Dedifferentiated amniotic fluid mesenchymal stem cell (primary cell): ENCODE measurements around the gene C20orf96.
"Not testable (repeated sequence)": the region's sequence is repeated elsewhere in the genome, so short reads cannot be mapped to it uniquely, and the experiment has no call there.

ENCODE experiments used
- DNase-seq: peaks from one replicate; pipeline ENCODE4 v3.0.0-alpha.2; 2016; ENCODE audit errors: extremely low spot score

The C20orf96 gene, protein sequence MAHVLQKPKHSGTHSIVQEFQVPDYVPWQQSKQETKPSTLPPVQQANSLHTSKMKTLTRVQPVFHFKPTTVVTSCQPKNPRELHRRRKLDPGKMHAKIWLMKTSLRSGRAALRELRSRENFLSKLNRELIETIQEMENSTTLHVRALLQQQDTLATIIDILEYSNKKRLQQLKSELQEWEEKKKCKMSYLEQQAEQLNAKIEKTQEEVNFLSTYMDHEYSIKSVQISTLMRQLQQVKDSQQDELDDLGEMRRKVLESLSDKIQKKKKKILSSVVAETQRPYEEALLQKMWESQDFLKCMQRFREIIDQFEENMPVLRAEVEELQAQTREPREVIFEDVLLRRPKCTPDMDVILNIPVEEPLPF

GRCh38 chr20:290084-290831, at the start of gene C20orf96:
Gene C20orf96 (minus strand): TSS chr20:290750. CDS start chr20:290610, 140 bp downstream.
- DNase-seq: peak; percentile 92

GRCh38 chr20:336040-336439, 45.5 kb upstream of the C20orf96 start:
- DNase-seq: not testable (repeated sequence)

- DNase-seq: no peak
These were observed 44.0 kb upstream of the C20orf96 start for GRCh38 chr20:334578-334977.

GRCh38 chr20:330233-331149, 39.9 kb upstream of the C20orf96 start:
- DNase-seq: peak; percentile 58

DNA sequence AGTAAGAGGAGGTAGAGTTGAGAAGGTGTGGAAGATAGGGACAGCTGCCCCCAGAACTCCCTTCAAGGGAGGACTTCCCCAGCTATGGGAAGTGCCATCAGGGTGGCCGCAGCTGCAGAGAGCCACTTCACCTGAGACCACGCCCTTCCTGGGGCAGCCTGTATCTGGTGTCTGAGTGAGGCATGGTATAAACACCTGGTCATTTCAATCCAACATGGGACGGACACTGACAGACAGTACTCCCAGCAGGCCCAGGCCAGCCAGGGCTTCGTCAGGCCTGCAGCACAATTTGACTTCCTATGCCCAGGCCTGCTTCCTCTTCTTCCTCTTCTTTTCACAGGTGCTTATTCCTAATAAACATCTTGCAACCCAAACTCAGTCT, 39.3 kb upstream of the C20orf96 start:
- DNase-seq: no peak

DNA sequence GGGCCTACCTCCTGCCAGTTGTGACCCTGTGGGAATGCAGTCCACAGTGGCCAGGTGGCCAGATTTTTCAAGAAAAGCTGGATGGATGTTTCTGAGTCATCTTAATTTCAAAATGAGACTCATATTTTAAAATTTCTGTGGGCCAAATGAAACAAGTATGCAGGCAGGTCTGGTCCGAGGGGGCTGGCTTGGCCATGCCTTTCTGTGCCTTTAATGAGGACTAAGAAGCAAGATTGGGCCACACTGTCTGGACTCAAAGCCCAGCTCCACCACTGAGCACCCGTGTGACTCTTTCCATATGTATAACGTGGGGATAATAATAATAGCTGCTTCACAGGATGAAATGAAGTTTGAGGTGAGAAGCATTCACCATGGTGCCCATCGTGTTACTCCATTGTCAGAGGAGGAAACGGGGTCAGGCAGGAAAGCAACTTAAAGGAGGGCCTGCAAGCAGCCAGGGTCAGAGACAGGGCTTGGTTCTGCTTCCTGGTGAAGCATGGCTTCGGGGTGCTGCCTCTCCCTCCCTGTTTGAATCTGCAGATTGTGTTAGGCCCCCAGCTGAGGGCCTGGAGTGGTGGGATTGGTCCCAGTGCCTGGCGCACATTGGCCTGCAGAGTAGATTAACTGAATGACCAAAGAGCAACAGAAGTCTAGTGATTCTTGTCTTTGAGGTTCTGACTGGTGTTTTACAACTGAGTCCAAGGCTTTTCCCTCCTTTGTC, 38.6 kb upstream of the C20orf96 start:
- DNase-seq: no peak

DNA sequence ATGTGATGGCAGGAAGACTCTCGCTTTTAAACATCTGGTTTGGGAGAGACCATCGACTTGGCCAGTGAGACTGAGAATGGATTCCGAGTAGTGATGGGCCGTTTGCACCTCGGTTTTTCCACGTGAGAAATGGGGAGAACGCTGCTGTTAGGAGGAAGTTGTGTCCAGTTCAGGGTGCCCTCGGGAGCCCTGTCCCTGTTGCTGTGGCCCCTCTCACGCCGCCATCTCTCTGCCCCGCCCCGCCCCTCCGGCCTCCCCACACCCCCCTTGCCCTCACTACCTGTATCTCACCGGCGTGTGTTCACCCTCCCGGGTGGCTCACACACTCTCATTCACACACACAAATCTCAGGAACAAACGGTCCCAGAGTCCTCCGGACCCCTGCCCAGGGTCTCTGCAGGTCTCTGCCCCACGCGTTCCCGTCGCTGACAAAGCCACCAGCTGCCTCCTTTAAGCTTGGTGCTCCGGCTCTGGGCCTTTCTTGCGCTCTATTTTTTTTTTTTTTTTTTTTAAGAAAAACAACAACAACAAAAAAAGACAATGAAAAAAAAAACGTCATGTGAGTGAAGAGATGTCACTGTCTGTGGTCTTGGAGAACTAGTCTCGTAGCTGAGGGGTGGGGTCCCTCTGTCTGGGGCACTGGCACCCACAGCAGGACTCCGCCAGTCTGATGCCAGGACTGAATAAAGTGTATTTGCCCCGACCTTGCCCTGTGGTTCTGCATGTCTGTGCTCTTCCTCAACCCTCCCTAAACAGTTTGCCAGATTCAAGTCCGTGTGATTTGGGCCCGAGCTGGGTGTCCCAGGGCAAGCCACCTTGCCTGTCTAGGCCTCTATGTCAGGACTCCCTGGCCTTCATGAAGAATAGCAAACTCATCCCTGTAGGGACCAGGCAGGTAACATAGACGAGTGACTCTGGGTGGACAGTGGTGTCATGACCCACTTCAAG, 37.8 kb upstream of the C20orf96 start:
- DNase-seq: no peak

DNA sequence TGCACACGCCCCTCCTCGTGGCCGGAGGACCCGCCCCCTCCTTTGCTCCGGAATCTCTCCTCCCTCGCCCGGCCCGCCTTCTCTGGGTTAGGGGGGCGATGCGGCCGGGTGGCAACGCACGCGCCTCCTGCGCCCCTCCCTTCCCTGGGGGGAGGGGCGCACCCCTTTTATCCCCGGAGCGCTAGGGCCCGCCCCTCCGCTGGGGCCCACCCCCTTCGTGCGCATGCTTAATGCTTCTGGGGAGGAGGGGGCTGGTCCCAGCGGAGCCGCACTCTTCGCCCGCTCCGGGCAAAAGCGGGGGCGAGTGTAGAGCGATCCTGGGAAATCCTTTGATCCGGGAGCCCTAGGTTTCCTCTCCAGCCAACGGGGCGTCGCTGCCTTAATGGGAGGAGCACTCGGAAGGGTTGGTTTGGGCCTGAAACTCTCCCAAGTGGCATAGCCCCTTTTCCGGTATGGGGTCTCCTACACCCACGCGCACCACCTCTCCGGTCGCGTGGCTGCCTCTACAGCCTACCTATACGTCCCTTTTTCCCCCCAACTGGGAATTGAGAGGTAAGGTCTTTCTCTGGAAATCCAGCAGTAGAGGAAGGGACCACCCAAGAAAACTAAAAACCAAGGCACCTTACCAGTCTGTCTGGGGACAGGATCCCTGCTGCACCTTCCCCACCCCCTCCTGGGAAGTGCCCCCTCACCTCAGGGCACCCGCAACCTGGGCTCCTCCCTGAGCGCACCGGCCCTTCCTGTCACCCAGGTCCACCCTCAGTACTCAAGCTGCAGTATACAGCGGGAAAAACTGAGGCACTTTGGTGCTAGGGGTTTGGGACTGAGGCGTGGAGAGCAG, 36.9 kb upstream of the C20orf96 start:
- peak; percentile 67 for DNase-seq

DNA sequence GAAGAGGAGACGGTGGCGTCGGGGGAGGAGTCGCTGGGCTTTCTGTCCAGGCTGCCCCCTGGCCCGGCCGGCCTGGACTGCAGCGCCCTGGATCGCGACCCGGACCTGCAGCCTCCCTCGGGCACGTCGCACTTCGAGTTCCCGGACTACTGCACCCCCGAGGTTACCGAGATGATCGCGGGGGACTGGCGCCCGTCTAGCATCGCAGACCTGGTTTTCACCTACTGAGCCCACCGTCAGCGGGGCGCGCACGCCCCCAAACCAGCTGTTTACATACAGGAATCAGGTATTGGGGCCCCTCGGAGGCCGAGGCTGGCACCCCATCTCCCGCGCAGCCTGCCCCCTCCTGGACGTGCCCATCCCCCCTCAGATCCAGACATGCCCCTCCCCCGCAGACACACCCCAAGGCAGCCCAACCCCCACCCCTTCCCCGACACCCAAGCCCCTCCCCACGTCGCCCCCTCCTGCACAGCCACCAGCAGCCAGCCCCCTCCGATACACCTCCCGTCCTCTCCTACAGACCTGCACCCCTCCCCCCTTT, 36.2 kb upstream of the C20orf96 start:
- no peak for DNase-seq

DNA sequence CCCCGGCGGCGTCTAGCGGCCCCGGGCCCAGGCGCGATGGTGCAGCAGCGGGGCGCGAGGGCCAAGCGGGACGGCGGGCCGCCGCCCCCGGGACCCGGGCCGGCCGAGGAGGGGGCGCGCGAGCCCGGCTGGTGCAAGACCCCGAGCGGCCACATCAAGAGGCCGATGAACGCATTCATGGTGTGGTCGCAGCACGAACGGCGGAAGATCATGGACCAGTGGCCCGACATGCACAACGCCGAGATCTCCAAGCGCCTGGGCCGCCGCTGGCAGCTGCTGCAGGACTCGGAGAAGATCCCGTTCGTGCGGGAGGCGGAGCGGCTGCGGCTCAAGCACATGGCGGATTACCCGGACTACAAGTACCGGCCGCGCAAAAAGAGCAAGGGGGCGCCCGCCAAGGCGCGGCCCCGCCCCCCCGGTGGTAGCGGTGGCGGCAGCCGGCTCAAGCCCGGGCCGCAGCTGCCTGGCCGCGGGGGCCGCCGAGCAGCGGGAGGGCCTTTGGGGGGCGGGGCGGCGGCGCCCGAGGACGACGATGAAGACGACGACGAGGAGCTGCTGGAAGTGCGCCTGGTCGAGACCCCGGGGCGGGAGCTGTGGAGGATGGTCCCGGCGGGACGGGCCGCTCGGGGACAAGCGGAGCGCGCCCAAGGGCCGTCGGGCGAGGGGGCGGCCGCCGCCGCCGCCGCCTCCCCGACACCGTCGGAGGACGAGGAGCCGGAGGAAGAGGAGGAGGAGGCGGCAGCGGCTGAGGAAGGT, 35.5 kb upstream of the C20orf96 start:
- peak; percentile 47 for DNase-seq

- DNase-seq: peak; percentile 85
These were observed 34.7 kb upstream of the C20orf96 start, which contains the start of gene SOX12 for GRCh38 chr20:325045-325888. Gene SOX12 (plus strand): TSS chr20:325552. CDS start chr20:325925, 373 bp downstream.

GRCh38 chr20:324177-325044, 33.9 kb upstream of the C20orf96 start:
- peak; percentile 60 for DNase-seq

DNA sequence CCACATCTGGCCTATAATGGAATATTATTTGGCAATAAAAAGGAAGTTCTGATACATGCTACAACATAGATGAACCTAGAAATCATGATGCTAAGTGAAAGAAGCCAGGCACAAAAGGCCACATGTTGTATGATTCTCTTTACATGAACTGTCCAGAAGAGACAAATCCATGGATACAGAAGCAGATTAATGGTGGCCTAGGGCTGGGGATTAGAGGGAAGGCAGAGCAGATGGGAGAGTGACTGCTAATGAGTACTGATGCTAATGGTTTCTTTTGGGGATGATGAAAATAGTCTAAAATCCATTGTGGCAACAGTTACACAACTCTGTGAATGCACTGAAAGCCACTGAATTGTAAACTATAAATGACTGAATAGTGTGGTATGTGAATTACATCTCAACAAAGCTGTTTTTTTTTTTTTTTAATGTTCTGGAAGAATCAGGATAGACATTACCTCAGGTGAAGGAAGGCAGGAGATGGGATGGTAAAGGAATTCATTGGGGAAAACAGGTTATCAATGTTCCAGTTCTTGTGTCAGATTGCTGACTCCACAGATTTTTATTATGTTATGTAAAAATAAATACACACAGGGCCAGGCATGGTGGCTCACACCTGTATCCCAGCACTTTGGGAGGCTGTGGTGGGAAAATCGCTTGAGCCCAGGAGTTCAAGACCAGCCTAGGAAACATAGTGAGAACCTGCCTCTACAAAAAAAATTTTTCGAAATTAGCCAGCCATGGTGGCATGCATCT, 25.9 kb upstream of the C20orf96 start:
- DNase-seq: no peak

DNA sequence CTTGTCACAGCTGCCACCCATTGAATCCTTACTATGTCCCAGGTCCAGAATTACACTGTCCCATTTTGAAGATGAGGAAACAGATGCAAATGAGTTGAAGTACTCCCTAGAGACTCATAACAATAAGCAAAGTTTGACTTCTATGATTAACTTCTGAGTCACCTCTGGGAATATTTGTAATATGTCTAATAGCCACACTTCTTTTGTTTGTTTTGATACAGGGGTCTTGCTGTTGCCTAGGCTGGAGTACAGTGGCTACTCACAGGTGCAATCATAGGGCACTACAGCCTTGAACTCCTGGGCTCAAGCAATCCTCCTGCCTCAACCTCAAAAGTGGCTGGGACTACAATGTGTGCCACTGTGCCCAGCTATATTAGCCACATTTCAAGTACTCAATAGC, 23.4 kb upstream of the C20orf96 start:
- no peak for DNase-seq

DNA sequence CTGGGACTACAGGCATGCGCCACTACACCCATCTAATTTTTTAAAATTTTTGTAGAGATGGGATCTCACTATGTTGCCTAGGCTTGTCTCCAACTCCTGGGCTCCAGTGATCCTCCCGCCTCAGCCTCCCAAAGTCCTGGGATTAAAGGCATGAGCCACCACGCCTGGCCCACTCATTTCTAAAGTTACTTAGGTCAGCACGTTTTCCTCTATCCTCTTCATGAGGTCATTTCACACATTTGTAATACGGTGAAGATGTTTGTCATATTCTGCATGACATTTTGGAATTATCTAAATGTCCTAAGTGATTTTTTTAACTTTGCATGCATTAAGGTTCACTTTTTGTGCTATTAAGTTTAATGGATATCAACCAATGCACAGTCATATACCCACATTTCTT, 22.9 kb upstream of the C20orf96 start:
- no peak for DNase-seq

DNA sequence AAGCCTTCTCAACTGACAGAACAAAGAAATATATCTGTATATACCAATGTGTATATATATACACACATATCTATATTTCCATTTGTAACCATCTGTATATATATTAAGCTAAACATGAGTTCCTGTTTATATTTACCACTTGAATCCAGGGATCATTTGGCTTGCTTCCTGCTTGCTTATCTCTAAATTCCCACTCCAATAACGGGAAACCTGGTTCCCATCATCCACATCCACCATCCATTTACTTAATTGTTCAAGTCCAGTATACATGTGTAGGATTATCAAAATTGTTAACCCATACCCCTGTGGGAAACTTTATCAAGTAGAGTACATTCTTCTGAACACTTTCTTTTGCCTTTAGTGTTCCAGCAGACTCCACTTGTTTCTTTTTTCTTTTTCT, 22.3 kb upstream of the C20orf96 start:
- no peak for DNase-seq
